HUES64 (cell line): ENCODE data around the gene SETD3.
"Not testable (repeated sequence)": the region's sequence is repeated elsewhere in the genome, so short reads cannot be mapped to it uniquely, and the experiment has no call there.

ENCODE experiments used
- H3K27ac ChIP-seq: 2 replicates; pipeline ENCODE4 v1.7.0; 2013; ENCODE audit warnings: low read depth, low read length, inconsistent platforms
- H3K27me3 ChIP-seq: 2 replicates; pipeline ENCODE4 v1.6.1; 2013; ENCODE audit warnings: mild to moderate bottlenecking, low read length; ENCODE audit not compliant: insufficient read depth
- H3K36me3 ChIP-seq: 2 replicates; pipeline ENCODE4 v1.6.1; 2013; ENCODE audit warnings: mild to moderate bottlenecking, low read length; ENCODE audit not compliant: insufficient read depth
- H3K4me1 ChIP-seq: 2 replicates; pipeline ENCODE4 v1.6.1; 2013; ENCODE audit warnings: mild to moderate bottlenecking, low read length, moderate library complexity; ENCODE audit not compliant: insufficient read depth
- H3K4me3 ChIP-seq: 2 replicates; pipeline ENCODE4 v1.5.1; 2013; ENCODE audit warnings: mild to moderate bottlenecking, low read length, moderate library complexity
- H3K9ac ChIP-seq: 2 replicates; pipeline ENCODE4 v1.6.1; 2013; ENCODE audit warnings: mild to moderate bottlenecking, low read depth, low read length
- H3K9me3 ChIP-seq: 2 replicates; pipeline ENCODE4 v1.6.1; 2013; ENCODE audit warnings: low read depth, low read length; ENCODE audit not compliant: insufficient read depth
- WGBS: fragments of 150-250, 120-280 bp; methylation state at CpG from one replicate; pipeline ENCODE4 v1.1.7; 2013; ENCODE audit warnings: missing lambda C conversion rate; 5-methylcytosine and 5-hydroxymethylcytosine counted together

The SETD3 gene

GRCh38 chr14:99352688-99353280 lies 127.9 kb downstream of the SETD3 start:
- Histone ChIP-seq H3K4me1 (no peaks in the 10 kb centered on the region), H3K27me3 (no peaks in the 10 kb centered on the region), H3K9me3 (no peaks in the 10 kb centered on the region), H3K4me3 (no peak overlapping the region), H3K9ac (no peak overlapping the region), H3K36me3 (no peaks in the 10 kb centered on the region), H3K27ac (no peak overlapping the region)
- 92% methylated on average over 25 of the region's 26 CpGs for WGBS

- 77% methylated on average over 14 of the region's 14 CpGs for WGBS
- Histone ChIP-seq H3K27ac (no peak overlapping the region), H3K4me1 (no peaks in the 10 kb centered on the region), H3K27me3 (no peaks in the 10 kb centered on the region), H3K4me3 (no peak overlapping the region), H3K9me3 (no peaks in the 10 kb centered on the region), H3K9ac (no peak overlapping the region), H3K36me3 (no peaks in the 10 kb centered on the region)
Observed at GRCh38 chr14:99351166-99352007, 129.3 kb downstream of the SETD3 start.

- Histone ChIP-seq H3K4me3 (no peak overlapping the region), H3K27ac (no peak overlapping the region), H3K36me3 (no peaks in the 10 kb centered on the region), H3K9ac (no peak overlapping the region), H3K27me3 (no peaks in the 10 kb centered on the region), H3K9me3 (no peaks in the 10 kb centered on the region), H3K4me1 (no peaks in the 10 kb centered on the region)
- 94% methylated on average over 12 of the region's 12 CpGs for whole genome bisulfite sequencing
Observed at GRCh38 chr14:99350751-99351150, 129.9 kb downstream of the SETD3 start.

- Histone ChIP-seq H3K9me3 (no peaks in the 10 kb centered on the region), H3K4me1 (no peaks in the 10 kb centered on the region), H3K27me3 (no peaks in the 10 kb centered on the region), H3K4me3 (no peak overlapping the region), H3K27ac (no peak overlapping the region), H3K36me3 (no peaks in the 10 kb centered on the region), H3K9ac (no peak overlapping the region)
- whole genome bisulfite sequencing: 90% methylated on average over 13 of the region's 13 CpGs
Observed at GRCh38 chr14:99349721-99350495, 130.8 kb downstream of the SETD3 start.

GRCh38 chr14:99348816-99349614 lies 131.6 kb downstream of the SETD3 start:
- no peaks in the 10 kb centered on the region for H3K9me3 ChIP-seq
- no peaks in the 10 kb centered on the region for H3K27me3 ChIP-seq
- H3K27ac ChIP-seq: no peak overlapping the region
- no peak overlapping the region for H3K4me3 ChIP-seq
- no peaks in the 10 kb centered on the region for H3K36me3 ChIP-seq
- no peaks in the 10 kb centered on the region for H3K4me1 ChIP-seq
- no peak overlapping the region for H3K9ac ChIP-seq
- WGBS: 87% methylated on average over 18 of the region's 18 CpGs

GRCh38 chr14:99348231-99348630 lies 132.4 kb downstream of the SETD3 start:
- H3K4me1 ChIP-seq, H3K36me3 ChIP-seq, H3K27me3 ChIP-seq, H3K4me3 ChIP-seq, H3K9me3 ChIP-seq, H3K27ac ChIP-seq, H3K9ac ChIP-seq: not testable (repeated sequence)
- WGBS: 96% methylated on average over 31 of the region's 31 CpGs
